Epithelial cell of proximal tubule (primary cell): ENCODE data around the gene UBAP2. TPM values are rescaled to one million over a fixed set of nuclear protein-coding genes. Genes with fewer than 3 reads are reported as not detected.
A peak's percentile ranks its signal among the peaks of the same experiment; 100 is the strongest.

ENCODE experiments used
- DNase-seq: peaks from one replicate; pipeline ENCODE4 v3.0.0-alpha.2; 2011; ENCODE audit warnings: low read depth
- H3K4me3 ChIP-seq: 2 replicates; pipeline ENCODE4 v1.5.1; 2011; ENCODE audit warnings: low read depth, mild to moderate bottlenecking, low read length
- CTCF ChIP-seq: conservative IDR thresholded peaks from 2 replicates; pipeline ENCODE4 v1.5.1; 2012; ENCODE audit warnings: low read depth, mild to moderate bottlenecking, low read length
- total RNA-seq: library from RNA; depleted of rRNA; stranded (reverse); fragments of >200 nt; gene quantifications from 2 replicates; pipeline ENCODE4 v1.2.3, GENCODE V29; 2015

The UBAP2 gene
- total RNA-seq, 1 donor from 2014 or later = 19.1 TPM

- no peak for DNase-seq
- no peak for TF ChIP-seq CTCF
- no peak overlapping the region for H3K4me3 ChIP-seq
These were observed 46.7 kb downstream of the UBAP2 start for GRCh38 chr9:34001951-34002350.

GRCh38 chr9:34001298-34001697 lies 47.4 kb downstream of the UBAP2 start:
- DNase-seq = no peak
- H3K4me3 ChIP-seq = no peak overlapping the region
- no peak for TF ChIP-seq CTCF

- no peak overlapping the region for H3K4me3 ChIP-seq
- DNase-seq = no peak
- no peak for TF ChIP-seq CTCF
These were observed 53.2 kb downstream of the UBAP2 start for GRCh38 chr9:33995449-33995848.

GRCh38 chr9:33993104-33993503 lies 55.6 kb downstream of the UBAP2 start:
- DNase-seq = no peak
- TF ChIP-seq CTCF = no peak
- no peak overlapping the region for H3K4me3 ChIP-seq

GRCh38 chr9:33992632-33993031 lies 56.1 kb downstream of the UBAP2 start:
- no peak for TF ChIP-seq CTCF
- no peak overlapping the region for H3K4me3 ChIP-seq
- no peak for DNase-seq

GRCh38 chr9:33988219-33988890 lies 60.3 kb downstream of the UBAP2 start:
- TF ChIP-seq CTCF = no peak
- DNase-seq = peak; percentile 9

GRCh38 chr9:33976414-33976813 lies 72.3 kb downstream of the UBAP2 start:
- TF ChIP-seq CTCF = no peak
- DNase-seq = no peak
- H3K4me3 ChIP-seq = no peak overlapping the region

More at GRCh38 chr9:33988219-33988890, 60.3 kb downstream of the UBAP2 start:
- H3K4me3 ChIP-seq = no peak overlapping the region
